NB4 (cell line): ENCODE results near the gene COL6A3.

Source experiments
- CTCF ChIP-seq: IDR thresholded peaks from one replicate; pipeline ENCODE4 v1.5.1; 2012; ENCODE audit warnings: low read depth, low read length
- MAX ChIP-seq: IDR thresholded peaks from 2 replicates; pipeline ENCODE4 v1.6.1; 2011; ENCODE audit warnings: low read depth, low read length
- POLR2A ChIP-seq: IDR thresholded peaks from 2 replicates; pipeline ENCODE4 v1.6.1; 2011; ENCODE audit warnings: mild to moderate bottlenecking; ENCODE audit not compliant: insufficient read length; ENCODE audit errors: extremely low read depth

DNA sequence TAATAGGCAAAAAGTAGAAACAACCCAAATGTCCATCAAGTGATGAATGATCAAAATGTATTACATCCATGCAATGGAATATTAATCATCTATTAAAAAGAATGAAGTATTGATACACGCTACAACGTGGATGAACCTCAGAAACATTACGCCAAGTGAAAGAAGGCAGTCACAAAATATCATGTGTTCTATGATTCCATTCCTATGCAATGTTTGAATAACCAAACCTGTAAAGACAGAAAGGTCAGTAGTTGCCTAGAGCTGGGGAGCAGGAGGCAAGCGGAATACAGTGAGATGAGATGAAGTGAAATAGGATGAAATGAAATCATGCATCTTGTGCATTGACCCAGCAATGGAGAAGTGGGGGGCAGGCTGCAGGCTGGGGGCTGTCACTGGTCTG is 17.9 kb upstream of the COL6A3 start:
- TF ChIP-seq CTCF: no peak
- no peak for TF ChIP-seq POLR2A
- no peak for TF ChIP-seq MAX
